A673 (cell line): ENCODE data around the gene LRRC27. TPM values are rescaled to one million over a fixed set of nuclear protein-coding genes. Genes with fewer than 3 reads are reported as not detected.

Experiments
- BruUV-seq: library from RNA; stranded (reverse); fragments of 400-500 nt; replicated peaks from 2 replicates; lab custom pipeline; 2021; lab: Mats Ljungman, UMichigan
- CTCF ChIA-PET: fragments of 300-600 bp; sonication (Branson Sonifier 250); formaldehyde crosslinking; loops from one replicate; lab custom pipeline; 2022; ENCODE audit warnings: antibody characterized with exemption; lab: Charles Lee
- POLR2A ChIA-PET: fragments of 300-600 bp; sonication (Branson Sonifier 250); formaldehyde crosslinking; loops from one replicate; lab custom pipeline; 2022; ENCODE audit warnings: antibody characterized with exemption; ENCODE audit not compliant: low non-redundant PET; lab: Charles Lee
- DNase-seq: peaks from one replicate; pipeline ENCODE4 v3.0.0-alpha.2; 2015; ENCODE audit warnings: low spot score
- H3K27ac ChIP-seq: fragments of 200-600 bp; sonication (generic); 2 replicates; pipeline ENCODE4 v1.5.1; 2016; ENCODE audit warnings: mixed run types, low read depth, mild to moderate bottlenecking, mixed read lengths, antibody characterized with exemption, low read length; ENCODE audit not compliant: poor library complexity, severe bottlenecking
- H3K27me3 ChIP-seq: fragments of 200-600 bp; sonication (generic); replicated peaks from 2 replicates; pipeline ENCODE4 v1.6.1; 2017; ENCODE audit warnings: mixed run types, low read depth, mild to moderate bottlenecking, mixed read lengths, antibody characterized with exemption, low read length; ENCODE audit not compliant: insufficient read depth, poor library complexity
- H3K36me3 ChIP-seq: fragments of 200-600 bp; sonication (generic); 2 replicates; pipeline ENCODE4 v1.6.1; 2016; ENCODE audit warnings: mixed run types, mild to moderate bottlenecking, mixed read lengths, antibody characterized with exemption, low read length; ENCODE audit not compliant: insufficient read depth, poor library complexity, severe bottlenecking
- H3K4me1 ChIP-seq: fragments of 200-600 bp; sonication (generic); 2 replicates; pipeline ENCODE4 v1.6.1; 2017; ENCODE audit warnings: mixed run types, mild to moderate bottlenecking, mixed read lengths, antibody characterized with exemption, low read length; ENCODE audit not compliant: insufficient read depth, poor library complexity, severe bottlenecking
- H3K4me3 ChIP-seq: fragments of 200-600 bp; sonication (generic); 2 replicates; pipeline ENCODE4 v1.5.1; 2016; ENCODE audit warnings: low read depth, mixed run types, mild to moderate bottlenecking, mixed read lengths, low read length; ENCODE audit not compliant: poor library complexity, severe bottlenecking
- H3K9me3 ChIP-seq: fragments of 200-600 bp; sonication (generic); 2 replicates; pipeline ENCODE4 v1.6.1; 2016; ENCODE audit warnings: mixed run types, low read depth, mild to moderate bottlenecking, mixed read lengths, antibody characterized with exemption, low read length; ENCODE audit not compliant: poor library complexity, severe bottlenecking
- EZH2 ChIP-seq: fragments of 200-600 bp; sonication (generic); IDR thresholded peaks from 2 replicates; pipeline ENCODE4 v1.6.1; 2017; ENCODE audit warnings: borderline replicate concordance, low read depth, mild to moderate bottlenecking, mixed read lengths, antibody characterized with exemption, low read length; ENCODE audit not compliant: poor library complexity, severe bottlenecking
- intact Hi-C: fragments of 100-400 bp; cut with micrococcal nuclease; formaldehyde crosslinking; loops from one replicate; pipeline ENCODE4 v1.10.0; 2022; ENCODE audit not compliant: unreplicated experiment
- total RNA-seq: library from RNA; stranded (reverse); gene quantifications from 2 replicates; pipeline ENCODE4 v1.2.3, GENCODE V29; 2021
- TF ChIP-seq, protein P1 (sequence below): fragments of 300-800, 200-600 bp; sonication (generic); conservative IDR thresholded peaks from 2 replicates; pipeline ENCODE4 v1.5.1; 2017; ENCODE audit warnings: low read depth, mild to moderate bottlenecking, antibody characterized with exemption, low read length, moderate library complexity, mixed read lengths

The LRRC27 gene
- total RNA-seq, 1 experiment from 2014 or later = 11.5 TPM

DNA sequence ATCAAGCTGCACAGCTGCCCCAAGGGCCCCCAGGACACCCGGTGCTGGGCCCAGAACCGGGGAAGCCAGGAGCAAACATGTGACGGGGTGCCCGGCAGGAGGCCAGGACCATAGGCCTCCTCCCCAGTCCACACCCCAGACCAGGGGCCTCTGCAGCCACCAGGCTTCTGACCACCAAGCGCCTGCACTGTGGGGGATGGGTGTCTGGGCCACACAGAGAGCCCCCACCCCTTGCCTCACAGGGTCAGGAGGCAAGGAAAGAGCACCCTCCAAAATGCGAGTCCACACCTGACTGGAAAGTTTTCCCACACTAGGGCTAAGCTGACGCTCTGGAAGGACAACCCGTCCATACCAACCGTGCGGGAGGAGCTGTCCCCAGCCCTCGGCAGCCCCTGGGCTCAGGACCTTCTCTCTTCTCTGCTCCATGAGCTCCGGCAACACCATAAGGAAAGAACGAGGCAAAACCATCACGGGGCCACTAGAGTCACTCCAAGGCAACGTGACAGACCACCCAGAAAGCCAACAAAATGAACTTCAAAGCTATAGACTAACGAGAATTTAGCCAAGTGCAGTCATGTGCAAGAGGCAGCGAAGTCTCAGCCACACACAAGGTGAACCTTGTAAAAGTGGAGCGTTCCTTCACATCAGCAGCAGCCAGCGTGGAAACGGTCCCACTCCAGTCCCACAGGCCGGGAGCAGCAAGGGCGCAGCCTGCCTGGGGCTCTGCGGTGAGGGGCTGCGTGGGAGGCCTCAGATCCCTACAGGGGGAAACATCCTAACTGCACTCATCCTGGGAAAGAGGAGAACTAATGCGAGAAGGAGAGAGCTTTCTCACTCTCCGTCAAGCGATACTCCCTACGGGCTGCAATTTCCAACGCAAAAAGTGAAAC, 29.3 kb upstream of the LRRC27 start:
- DNase-seq = no peak
- H3K4me1 ChIP-seq = no peaks in the 10 kb centered on the region
- no TSS peak for BruUV-seq
- H3K27ac ChIP-seq = no peak overlapping the region
- POLR2A ChIA-PET = no interaction called here
- no peak overlapping the region for H3K4me3 ChIP-seq
- H3K36me3 ChIP-seq = no peaks in the 10 kb centered on the region
- no peak for TF ChIP-seq EZH2
- TF ChIP-seq, protein P1, sequence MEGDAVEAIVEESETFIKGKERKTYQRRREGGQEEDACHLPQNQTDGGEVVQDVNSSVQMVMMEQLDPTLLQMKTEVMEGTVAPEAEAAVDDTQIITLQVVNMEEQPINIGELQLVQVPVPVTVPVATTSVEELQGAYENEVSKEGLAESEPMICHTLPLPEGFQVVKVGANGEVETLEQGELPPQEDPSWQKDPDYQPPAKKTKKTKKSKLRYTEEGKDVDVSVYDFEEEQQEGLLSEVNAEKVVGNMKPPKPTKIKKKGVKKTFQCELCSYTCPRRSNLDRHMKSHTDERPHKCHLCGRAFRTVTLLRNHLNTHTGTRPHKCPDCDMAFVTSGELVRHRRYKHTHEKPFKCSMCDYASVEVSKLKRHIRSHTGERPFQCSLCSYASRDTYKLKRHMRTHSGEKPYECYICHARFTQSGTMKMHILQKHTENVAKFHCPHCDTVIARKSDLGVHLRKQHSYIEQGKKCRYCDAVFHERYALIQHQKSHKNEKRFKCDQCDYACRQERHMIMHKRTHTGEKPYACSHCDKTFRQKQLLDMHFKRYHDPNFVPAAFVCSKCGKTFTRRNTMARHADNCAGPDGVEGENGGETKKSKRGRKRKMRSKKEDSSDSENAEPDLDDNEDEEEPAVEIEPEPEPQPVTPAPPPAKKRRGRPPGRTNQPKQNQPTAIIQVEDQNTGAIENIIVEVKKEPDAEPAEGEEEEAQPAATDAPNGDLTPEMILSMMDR = no peak
- intact Hi-C loops = no loop called here
- peaks cover 5% of the 10 kb centered on the region for H3K9me3 ChIP-seq
- CTCF ChIA-PET = no interaction called here
- H3K27me3 ChIP-seq = peaks cover 11% of the 10 kb centered on the region

DNA sequence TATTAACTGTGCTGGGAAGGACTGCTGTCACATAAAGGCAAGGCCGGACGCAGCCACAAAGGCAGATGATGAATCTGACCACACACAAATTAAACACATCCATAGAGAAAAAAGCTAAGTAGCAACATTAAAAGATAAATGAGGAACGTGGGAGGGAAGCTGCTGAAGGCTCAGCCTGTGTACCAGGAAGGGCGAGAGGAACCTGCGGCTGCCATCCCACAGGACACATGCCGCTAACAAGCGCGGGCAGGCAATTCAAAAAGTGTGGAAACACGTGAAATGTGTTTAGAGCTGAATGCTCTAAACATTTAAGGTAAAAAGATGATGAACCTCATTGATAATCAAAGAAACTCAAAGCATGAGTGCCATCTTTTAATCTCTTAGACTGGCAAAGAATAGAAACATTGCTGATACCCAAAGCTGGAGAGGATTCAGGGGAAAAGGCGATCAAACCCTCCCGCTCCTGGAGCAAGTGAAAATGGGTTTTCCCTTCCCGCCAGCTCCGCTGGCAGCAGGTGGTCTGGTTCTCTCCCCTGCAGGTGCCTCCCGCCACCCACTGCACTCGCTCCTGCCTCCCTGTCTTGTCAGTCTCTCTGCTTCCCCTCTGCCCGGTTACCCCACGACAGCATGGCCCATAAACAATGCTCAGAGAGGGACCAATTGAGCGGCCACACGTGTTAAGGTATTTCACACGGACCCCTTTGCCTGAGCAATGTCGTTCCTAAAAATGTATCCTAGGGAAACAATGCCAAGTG, 28.5 kb upstream of the LRRC27 start:
- intact Hi-C loops = no loop called here
- no peaks in the 10 kb centered on the region for H3K36me3 ChIP-seq
- no peak overlapping the region for H3K27ac ChIP-seq
- BruUV-seq = no TSS peak
- peaks cover 5% of the 10 kb centered on the region for H3K9me3 ChIP-seq
- POLR2A ChIA-PET = no interaction called here
- H3K27me3 ChIP-seq = peaks cover 11% of the 10 kb centered on the region
- CTCF ChIA-PET = no interaction called here
- no peak for DNase-seq
- no peak for TF ChIP-seq EZH2
- TF ChIP-seq, protein P1 = no peak
- H3K4me1 ChIP-seq = peaks cover 2% of the 10 kb centered on the region
- no peak overlapping the region for H3K4me3 ChIP-seq

DNA sequence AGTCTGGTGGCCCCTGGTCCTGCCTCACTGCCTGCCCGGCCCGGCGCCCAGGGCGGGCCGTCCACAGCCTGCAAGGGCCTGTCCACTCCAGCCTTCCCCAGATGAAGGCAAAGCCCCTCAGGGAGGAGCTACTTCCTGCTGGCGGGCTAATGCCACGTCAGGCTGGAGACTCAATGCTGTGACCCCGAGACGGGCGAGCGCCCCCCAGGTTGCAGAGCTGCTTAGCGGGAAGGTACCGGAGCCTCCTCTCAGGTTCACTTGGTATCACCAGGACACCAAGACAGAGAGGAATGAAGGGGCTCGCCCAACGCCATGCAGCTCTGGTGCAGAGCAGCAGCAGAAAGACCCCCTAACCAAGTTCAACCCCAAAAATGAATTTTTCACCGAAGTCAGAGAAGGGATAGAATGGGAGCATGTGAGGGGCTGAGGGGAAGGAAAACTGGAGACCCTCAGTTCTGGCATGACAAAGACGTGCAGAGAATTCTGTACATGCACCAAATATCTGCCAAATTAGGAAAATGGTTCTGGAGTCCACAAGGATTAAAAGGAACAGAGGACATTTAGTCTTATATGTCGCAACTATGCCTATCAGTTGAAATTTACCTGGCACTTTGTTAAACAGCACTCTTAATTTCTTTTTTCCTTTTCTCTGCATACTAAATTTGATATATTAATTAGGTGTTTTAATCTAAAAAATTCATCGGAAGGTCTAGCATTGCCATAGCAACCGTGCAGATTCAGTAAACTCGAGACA, 27.1 kb upstream of the LRRC27 start:
- peaks cover 11% of the 10 kb centered on the region for H3K27me3 ChIP-seq
- TF ChIP-seq, protein P1 = no peak
- no peak for TF ChIP-seq EZH2
- H3K27ac ChIP-seq = no peak overlapping the region
- H3K36me3 ChIP-seq = no peaks in the 10 kb centered on the region
- BruUV-seq = no TSS peak
- intact Hi-C loops = no loop called here
- POLR2A ChIA-PET = no interaction called here
- no peak for DNase-seq
- peaks cover 6% of the 10 kb centered on the region for H3K4me1 ChIP-seq
- peaks cover 5% of the 10 kb centered on the region for H3K9me3 ChIP-seq
- CTCF ChIA-PET = no interaction called here
- no peak overlapping the region for H3K4me3 ChIP-seq
